NCI-H2029 (cell line): ENCODE measurements around the gene ZNF516.

Source experiments
- DNase-seq: peaks from one replicate; lab custom pipeline; 2025; lab: John Stamatoyannopoulos, UW

ZNF516 gene

GRCh38 chr18:76380791-76381405, 114.1 kb downstream of the ZNF516 start:
- no peak for DNase-seq

- no peak for DNase-seq
Measured at GRCh38 chr18:76380127-76380729, 114.8 kb downstream of the ZNF516 start.

- DNase-seq: no peak
Measured at GRCh38 chr18:76379226-76380126, 115.6 kb downstream of the ZNF516 start.

- no peak for DNase-seq
Measured at GRCh38 chr18:76378526-76379215, 116.4 kb downstream of the ZNF516 start.

- no peak for DNase-seq
Measured at GRCh38 chr18:76377359-76377756, 117.7 kb downstream of the ZNF516 start.

GRCh38 chr18:76376668-76377358, 118.2 kb downstream of the ZNF516 start:
- no peak for DNase-seq

GRCh38 chr18:76376225-76376624, 118.8 kb downstream of the ZNF516 start:
- no peak for DNase-seq

- DNase-seq: no peak
Measured at GRCh38 chr18:76374330-76375281, 120.4 kb downstream of the ZNF516 start.

- no peak for DNase-seq
Measured at GRCh38 chr18:76373297-76373696, 121.7 kb downstream of the ZNF516 start.

GRCh38 chr18:76371301-76372203, 123.5 kb downstream of the ZNF516 start:
- DNase-seq: no peak

GRCh38 chr18:76370686-76371085, 124.4 kb downstream of the ZNF516 start:
- no peak for DNase-seq

GRCh38 chr18:76370201-76370600, 124.8 kb downstream of the ZNF516 start:
- DNase-seq: no peak

GRCh38 chr18:76369791-76370190, 125.3 kb downstream of the ZNF516 start:
- DNase-seq: no peak

GRCh38 chr18:76368976-76369375, 126.1 kb downstream of the ZNF516 start:
- DNase-seq: no peak

GRCh38 chr18:76368271-76368670, 126.8 kb downstream of the ZNF516 start:
- DNase-seq: no peak

GRCh38 chr18:76367168-76368125, 127.6 kb downstream of the ZNF516 start:
- no peak for DNase-seq

GRCh38 chr18:76365561-76365960, 129.5 kb downstream of the ZNF516 start:
- no peak for DNase-seq
